NOMO-1 (cell line): ENCODE data around the gene MT1B.

ENCODE experiments used
- DNase-seq, 2 experiments: peaks; one replicate each; lab custom pipeline; 2025; ENCODE audit not compliant: unreplicated experiment in 2 of 2; lab: John Stamatoyannopoulos, UW

The MT1B gene

DNA sequence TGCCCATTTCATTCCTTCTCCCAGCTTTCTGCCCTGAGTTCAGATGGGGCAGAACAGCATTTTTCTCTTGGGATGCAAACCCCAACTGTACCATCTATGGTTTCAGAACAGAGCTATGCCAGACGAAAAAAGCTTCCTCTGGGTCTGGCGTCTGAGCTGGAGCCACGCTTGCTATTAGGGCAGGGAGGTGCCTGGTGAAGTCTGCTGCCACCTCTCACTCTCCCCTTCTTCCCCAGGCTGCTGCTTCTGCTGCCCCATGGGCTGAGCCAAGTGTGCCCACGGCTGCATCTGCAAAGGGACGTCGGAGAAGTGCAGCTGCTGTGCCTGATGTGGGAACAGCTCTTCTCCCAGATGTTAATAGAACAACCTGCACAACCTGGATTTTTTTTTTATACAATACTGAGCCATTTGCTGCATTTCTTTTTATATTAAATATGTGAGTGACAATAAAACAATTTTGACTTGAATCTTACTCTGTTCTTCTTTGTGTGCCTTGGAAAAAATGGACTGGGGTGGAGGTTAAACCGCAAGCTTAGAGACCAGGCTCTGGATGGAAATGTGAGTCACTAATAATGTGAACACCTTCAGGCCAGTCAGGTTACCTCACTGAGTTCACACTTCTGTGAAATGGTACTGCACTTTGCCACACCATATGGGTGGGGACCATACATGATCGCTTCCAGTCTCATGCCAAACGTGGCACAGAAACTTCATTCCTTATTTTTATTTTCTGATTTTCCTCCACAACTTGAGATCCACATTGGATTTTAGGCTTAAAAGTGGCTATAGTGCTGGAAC is 14.9 kb upstream of the MT1B start:
- no peak for DNase-seq

DNA sequence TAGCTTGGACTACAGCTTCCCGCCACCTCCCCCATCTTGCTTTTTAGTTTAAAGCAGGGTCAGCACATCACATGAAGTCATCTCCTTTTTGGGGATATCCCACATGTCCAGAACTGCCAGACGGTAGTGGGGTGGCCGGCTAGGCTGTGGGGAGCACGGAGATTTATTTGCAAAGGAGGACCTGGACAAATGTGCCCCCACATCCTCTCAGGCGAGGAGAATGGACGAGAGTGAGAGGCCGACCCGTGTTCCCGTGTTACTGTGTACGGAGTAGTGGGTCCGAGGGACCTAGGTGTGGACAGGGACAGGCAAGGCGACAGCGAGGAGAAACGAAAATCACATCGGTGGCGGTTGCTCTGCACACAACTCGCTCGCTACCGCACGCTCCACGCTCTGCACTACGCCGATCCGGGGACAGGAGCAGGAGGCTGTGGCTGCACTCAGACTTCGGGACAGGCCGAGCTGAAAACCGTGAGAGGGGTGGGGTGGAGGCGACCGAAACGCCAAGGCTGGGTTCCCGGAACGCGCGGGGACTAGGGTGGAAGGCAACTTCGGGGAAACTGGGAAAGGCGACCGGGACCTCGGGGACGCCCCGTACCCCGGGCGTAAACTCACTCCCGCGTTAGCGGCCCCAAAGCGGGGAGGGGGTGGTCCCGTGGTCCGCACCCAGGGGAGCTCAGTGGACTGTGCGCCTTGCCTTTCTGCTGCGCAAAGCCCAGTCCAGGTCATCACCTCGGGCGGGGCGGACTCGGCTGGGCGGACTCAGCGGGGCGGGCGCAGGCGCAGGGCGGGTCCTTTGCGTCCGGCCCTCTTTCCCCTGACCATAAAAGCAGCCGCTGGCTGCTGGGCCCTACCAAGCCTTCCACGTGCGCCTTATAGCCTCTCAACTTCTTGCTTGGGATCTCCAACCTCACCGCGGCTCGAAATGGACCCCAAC is 13.6 kb upstream of the MT1B start, which contains the start of gene MT1A:
Gene MT1A (plus strand): TSS at position 853 of the 937 bp plus-strand sequence. CDS start 73 bp downstream, at position 926.
- DNase-seq, result peak; percentile 11 to 12

DNA sequence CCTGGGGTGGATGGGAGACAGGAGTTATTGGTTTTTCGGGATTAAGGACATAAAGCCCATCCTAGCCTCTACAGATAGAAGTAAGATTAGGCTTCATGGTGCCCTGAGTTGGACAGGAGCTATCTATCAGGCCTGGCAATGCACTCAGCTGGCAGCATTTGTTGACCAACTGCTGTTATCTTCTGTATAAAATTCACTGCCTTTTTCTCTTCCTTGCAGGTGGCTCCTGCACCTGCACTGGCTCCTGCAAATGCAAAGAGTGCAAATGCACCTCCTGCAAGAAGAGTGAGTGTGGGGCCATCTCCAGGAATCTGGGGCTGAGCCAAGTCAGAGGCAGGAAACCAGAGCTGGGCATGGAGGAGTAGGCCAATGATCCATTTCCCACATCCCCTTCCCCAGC is 12.6 kb upstream of the MT1B start:
- DNase-seq, result no peak

DNA sequence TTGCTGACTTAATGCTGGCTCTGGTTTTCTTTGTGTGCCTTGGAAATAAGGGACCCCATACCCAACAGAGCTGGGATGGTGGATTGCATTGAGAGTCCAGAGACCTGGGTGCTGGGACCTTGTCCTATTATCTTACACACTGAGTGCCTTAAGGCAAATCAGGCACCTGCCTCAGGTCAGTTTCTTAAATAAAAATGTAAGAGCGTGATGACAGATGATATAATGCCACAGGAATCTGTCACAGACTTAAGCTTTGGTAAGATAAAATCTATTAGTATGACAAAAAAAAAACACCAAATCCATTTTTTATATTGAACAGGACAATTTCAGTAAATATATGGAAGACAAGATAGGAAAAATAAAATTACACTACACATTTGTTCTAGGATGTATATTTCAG is 11.6 kb upstream of the MT1B start:
- DNase-seq, result no peak

DNA sequence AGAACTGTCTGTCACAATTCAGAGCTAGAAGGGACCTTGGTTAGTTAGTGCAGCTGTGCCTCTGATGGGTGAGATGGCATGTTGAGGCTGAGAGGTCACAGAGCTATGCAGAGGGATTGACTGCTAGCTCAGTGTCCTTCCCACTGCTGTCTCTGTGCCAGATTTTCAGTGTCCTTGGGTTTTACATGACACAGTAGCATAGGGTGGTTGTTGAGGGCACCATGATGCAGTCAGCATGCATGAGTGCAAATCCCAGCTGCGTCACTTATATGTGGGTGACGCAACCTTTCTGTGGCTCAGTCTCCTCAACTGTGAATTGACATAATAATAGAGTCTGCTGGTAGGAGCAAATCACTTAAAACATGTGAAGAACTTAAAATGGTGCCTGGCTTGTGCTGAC is 10.5 kb upstream of the MT1B start:
- no peak for DNase-seq

DNA sequence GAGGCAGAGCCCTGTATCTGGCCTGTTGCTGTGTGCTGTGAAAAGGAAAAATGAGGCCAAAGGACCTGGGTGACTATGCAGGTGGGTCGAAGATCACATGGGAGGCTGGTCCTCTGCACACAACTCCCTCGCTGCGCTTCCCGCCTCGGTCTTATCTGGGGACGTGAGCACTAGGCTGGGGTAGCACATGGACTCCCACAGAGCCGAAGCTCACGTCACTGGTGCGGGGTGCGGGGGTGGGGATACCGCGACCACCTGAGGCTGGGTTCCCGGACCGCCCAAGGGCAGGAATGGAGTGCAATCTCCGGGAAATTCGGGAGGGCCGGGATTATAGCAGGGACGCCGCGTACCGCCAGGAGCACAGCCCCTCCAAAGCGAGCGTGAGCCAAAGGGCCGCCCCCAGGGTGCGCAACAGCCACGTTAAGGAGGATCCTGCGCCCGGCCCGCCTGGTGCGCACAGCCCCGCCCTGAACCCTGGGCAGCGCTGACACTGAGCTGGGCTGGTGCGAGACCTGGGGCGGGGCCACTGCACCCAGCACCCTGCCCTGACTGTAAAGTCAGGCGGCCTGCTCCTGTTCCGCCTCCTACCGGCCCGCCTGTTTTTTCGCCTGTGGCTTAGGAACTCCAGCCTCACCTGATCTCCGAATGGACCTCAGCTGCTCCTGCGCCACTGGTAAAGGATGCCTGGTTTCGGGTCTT is 8.5 kb upstream of the MT1B start:
- DNase-seq, result peak; percentile 82 to 89

DNA sequence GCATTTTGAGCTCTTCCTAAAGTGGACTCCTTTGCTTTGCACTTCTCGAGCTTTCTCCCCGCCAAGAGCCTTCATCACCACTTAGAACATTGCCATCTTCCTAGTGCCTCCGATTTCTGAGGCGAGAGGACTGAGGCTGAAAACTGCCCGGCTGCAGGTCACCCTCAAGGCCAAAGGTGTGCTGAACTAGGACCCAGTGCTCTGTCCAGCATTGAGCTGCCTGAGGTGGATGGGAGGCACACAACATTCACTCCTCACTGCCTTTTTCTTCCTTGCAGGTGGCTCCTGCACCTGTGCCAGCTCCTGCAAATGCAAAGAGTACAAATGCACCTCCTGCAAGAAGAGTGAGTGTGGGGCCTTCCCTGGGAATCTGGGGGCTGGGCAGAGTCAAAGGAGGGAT is 7.9 kb upstream of the MT1B start:
- no peak for DNase-seq

DNA sequence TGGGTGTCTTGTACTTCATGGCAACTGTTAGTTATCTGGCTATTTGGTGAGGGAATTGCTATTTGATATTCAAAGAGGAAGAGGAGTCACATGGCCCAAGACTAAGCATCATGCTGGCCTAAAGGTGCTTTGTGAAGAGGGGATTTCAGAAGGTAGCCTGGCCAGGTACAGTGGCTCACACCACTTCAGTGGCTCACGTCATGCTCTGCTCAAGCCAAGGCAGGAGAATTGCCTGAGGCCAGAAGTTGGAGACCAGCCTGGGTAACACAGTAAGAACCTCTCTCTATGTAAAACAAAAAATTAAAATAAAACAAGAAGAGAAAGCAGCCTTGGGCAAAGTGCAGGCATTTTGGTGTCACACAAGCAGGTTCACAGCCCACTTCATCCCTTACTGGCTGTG is 6.4 kb upstream of the MT1B start:
- DNase-seq, result no peak

DNA sequence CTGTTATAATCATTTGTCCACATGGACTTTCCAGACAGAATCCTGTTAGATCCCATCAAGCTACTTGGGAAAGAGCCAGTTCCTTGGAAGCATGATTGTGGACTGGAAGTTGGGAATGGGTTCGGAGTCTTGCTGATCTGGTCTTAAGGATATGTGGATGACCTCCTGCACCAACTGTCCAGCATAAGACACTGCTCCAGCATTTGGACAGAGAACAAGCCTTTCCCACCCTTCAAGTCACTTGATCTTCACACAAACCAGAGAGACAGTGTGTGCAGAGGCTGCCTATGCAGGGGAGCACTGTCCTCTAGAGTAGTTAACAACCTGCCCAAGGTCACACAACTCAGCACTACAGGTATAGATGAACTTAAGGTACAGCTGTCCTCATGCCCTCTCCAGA is 5.8 kb upstream of the MT1B start:
- no peak for DNase-seq

DNA sequence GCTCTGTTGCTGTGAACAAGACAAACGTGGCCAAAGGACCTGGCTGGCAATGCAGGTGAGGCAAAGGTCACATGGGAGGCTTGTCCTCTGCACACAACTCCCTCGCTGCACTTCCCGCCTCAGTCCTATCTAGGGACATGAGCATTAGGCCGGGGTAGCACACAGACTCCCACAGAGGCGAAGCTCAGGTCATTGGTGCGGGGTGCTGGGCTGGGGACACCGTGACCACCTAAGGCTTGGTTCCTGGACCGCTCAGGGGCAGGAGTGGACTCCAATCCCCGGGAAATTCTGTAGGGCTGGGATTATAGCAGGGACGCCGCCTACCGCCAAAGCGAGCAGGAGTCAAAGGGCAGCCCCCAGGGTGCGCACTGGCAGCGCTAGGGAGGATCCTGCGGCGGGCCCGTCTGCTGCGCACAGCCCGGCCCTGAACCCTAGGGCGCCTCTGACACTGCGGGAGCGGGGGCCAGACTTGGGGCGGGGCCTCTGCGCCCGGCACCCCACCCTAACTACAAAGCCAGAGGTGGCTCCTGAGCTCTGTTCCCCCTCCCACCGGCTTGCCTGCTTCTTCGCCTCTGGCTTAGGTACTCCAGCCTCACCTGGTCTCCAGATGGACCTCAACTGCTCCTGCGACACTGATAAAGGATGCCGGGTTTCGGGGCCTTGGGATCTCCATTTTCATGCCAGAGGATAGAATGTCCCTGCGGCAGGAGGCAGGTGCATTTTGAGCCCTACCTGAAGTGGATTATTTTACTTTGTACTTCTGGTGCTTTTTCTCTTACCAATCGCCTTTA is 3.9 kb upstream of the MT1B start:
- DNase-seq, result no peak

DNA sequence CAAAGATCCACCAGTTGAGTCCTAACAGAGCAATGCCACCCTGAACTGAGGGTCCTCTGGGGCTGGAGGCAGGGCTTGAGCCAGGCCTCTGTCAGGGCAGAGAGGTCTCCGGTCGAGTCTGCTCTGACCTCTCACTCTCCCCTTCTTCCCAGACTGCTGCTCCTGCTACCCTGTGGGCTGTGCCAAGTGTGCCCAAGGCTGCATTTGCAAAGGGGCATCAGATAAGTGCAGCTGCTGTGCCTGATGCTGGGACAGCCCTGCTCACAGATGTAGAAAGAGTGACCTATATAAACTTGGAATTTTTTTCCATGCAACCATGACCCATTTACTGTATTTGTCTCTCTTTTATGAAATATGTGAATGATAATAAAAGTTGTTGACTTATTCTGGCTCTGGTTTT is 2.4 kb upstream of the MT1B start:
- DNase-seq, result no peak

DNA sequence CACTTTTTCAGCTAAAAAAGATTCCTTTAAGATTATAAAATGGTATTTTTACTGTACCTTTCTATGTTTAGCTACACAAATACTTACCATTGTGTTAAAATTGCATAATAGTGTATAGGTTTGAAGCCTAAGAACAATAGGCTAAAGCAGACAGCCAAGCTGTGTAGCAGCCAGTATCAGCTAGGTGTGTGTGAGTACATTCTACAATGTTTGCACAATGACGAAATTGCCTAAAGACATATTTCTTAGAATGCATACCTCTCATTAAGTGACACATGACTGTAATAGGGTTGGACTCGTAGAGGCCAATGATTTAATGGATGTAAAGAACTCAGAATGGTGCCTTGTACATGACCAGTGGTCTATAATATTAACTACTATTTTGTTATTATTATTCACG is 1.9 kb upstream of the MT1B start:
- DNase-seq, result no peak

DNA sequence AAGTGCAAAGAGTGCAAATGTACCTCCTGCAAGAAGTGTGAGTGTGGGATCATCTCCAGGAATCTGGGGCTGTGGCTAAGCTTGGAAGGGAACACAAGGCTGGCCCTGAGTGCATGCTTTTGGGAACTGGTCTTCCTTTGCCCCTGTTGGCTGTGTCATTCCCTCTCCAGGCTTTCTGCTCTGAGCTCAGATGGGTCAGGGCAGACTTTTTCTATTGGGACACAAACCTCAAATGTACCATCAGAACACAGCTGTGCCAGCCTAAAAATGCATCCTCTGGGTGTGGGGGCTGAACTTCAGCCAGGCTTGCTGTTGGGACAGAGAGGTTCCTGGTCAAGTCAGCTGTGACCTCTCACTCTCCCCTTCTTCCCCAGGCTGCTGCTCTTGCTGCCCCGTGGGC is 914 bp downstream of the MT1B start:
- DNase-seq, result no peak

DNA sequence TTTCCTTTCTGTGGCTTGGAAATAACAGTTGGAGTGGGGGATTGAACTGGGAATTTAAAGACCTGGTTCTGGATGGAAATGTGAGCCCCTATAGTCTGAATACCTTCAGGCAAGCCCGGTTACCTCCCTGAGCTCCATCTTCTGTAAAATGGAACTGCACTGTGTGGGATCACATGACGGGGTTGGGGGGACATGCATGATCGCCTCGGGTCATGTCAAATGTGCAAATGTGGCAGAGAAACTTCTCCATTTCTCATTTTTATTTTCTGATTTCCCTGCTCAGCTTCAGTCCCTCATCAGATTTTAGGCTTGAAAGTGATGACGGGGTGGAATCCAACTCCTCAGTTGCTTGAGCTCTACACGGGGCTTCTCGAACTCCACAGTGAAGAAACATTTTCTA is 1.5 kb downstream of the MT1B start:
- DNase-seq, result no peak

DNA sequence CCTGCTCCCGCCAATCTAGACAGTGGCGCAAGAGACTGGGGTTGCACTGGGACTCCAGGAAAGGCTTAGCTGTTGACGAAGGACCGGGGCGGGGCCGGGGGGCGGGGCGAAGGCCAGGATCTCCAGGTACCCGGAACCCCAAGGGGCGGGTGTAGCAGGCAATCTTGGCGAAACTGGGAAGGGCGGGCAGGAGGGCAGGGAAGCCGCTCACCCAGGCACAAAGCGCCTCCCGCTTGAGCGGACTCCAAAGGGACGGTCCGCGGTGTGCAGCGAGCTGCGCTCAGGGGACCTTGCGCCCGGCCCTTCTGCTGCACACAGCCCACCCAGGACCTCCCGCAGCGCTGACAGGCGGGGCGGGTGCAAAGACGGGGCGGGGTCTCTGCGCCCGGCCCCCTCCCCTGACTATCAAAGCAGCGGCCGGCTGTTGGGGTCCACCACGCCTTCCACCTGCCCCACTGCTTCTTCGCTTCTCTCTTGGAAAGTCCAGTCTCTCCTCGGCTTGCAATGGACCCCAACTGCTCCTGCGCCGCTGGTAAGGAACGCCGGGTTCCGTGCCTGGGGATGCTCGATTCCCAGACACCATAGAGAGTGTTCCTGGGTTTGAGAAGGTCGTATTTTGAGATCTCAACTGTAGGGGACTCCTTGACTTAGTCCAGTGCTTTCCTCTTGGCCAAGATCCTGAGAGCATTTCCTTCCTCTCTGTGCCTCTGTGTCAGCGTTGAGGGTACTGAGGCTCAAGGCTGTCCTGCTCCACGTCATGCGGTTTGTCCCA is 6.1 kb downstream of the MT1B start, which contains the start of gene MT1F:
Gene MT1F (plus strand): TSS at position 405 of the 772 bp plus-strand sequence. CDS start 100 bp downstream, at position 505.
- peak; percentile 80 to 85 for DNase-seq

DNA sequence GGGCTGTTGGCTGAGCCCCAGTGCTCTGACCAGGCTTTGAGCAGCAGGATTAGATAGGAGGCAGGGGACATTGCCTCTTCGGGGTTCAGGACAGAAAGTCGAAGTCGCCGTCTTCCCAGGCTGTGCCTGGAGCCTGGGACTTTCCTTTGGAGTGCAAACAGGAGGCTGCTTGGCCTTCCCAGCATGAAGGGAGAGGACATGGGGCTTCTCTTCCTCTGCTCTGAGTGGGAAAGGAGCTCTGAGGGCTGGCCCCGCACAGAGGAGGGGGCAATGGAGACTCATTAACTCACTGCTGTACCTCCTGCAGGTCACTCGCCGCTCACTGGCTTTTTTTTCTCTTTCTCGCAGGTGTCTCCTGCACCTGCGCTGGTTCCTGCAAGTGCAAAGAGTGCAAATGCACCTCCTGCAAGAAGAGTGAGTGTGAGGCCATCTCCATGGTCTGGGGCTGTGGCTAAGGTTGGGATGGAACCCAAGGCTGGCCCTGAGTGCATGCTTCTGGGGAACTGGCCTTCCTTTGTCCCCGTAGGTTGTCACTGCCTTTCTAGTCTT is 6.7 kb downstream of the MT1B start:
- DNase-seq, result no peak

DNA sequence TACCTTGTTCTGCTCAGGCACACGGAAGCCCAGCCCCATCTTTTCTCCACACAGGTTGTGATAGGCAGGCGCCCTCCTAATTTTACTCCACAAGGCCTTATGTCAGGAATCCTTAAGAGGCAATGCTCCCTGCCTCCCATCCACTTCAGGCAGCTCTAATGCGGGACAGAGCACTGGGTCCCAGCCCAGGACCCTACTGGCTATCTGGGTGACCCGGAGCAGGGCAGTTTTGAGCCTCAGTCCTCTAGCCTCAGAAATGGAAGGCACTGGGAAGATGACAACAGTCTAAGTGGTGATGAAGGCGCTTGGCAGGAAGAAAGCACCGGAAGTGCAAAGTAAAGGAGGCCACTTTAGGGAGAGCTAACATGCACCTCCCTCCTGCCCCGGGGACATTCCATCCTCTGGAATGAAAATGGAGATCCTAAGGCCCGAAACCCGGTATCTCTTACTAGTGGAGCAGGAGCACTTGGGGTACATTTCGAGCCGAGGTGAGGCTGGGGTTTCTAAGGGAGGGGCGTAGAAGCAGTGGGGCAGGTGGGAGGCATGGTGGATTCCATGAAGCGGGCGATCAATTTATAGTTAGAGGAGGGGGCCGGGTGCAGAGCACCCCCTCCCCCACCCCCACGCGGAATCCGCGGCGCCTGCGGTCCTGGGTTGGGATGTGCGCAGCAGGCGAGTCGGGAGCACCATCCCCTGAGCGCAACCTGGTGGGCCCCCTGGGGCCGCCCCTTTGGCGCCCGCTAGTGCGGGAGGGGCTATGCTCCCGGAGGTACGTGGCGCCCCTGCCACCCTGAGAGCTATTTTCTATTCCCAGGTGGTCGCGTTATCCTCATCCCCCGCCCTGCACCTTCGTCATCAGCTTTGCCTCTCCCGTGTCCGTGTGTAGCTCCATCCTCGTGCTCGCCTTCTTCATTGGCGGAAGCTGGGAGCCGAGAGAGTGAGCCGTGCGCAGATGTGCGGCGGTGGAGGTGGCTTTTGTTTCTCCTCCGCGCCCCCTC is 11.0 kb downstream of the MT1B start:
- DNase-seq, result no peak

DNA sequence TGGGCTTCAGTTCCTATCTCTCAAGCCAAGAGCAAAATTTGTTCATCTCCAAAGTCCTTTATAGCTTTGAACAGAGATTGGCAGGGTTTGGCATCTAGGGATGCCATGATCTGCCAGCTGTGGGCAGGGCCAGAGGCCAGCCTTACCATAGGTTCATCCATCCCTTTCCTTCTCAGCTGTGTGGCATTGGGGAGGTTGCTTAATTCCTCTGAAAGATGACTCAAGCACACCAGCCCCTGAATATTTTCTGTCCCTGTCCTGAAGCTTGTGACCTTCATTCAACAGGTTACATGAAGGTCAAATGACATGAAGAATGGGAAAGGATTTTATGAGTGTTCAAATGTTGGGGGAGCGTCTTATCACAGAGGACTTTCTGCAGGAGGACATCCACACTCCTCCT is 12.8 kb downstream of the MT1B start:
- no peak for DNase-seq
